Measurements from ENCODE around the gene NBPF8. TPM values are rescaled to one million over a fixed set of nuclear protein-coding genes. Genes with fewer than 3 reads are reported as not detected.

Gene NBPF8, protein sequence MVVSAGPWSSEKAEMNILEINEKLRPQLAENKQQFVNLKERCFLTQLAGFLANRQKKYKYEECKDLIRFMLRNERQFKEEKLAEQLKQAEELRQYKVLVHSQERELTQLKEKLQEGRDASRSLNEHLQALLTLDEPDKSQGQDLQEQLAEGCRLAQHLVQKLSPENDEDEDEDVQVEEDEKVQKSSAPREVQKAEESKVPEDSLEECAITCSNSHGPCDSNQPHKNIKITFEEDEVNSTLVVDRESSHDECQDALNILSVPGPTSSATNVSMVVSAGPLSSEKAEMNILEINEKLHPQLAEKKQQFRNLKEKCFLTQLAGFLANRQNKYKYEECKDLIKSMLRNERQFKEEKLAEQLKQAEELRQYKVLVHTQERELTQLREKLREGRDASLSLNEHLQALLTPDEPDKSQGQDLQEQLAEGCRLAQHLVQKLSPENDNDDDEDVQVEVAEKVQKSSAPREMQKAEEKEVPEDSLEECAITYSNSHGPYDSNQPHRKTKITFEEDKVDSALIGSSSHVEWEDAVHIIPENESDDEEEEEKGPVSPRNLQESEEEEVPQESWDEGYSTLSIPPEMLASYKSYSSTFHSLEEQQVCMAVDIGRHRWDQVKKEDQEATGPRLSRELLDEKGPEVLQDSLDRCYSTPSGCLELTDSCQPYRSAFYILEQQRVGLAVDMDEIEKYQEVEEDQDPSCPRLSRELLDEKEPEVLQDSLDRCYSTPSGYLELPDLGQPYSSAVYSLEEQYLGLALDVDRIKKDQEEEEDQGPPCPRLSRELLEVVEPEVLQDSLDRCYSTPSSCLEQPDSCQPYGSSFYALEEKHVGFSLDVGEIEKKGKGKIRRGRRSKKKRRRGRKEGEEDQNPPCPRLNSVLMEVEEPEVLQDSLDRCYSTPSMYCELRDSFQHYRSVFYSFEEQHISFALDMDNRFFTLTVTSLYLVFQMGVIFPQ
- 3.2 and 4.1 TPM in 2 replicates for total RNA-seq

DNA sequence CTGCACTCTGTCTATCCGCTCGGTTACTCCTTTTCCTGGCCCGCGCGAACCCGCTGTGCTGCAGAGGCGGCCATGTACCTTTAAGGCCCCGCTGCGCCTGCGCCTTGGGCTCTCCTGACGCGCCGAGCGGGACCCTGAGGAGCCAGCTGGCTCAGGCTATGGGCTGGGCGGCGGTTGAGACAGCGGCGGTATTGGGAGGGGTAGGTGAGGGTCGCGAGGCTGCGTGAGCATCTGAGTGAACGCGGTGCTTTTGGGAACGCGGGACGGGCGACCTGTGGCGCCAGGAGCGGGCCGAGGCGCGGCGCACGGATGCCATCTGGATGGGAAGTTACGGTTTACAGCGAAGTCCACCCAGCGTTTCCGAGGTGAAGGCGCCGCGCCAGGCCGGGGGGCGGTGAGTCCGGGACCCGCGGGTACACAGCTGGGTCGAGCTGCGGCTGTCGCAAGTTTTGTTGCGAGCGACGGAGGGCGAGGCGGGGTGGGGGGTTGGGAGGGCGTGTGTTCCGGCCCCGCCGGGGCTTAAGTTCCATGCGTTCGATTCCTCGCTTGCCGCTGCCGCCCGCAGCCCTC is at the start of gene NBPF8:
Gene NBPF8 (plus strand): TSS at position 125 of the 570 bp plus-strand sequence. CDS start 21,488 bp downstream, outside the sequence.

Other genes starting within 250 kb of the NBPF8 start
- 53.0 and 57.6 TPM in 2 replicates for gene SEC22B, start 238.5 kb upstream of the NBPF8 start, total RNA-seq